GM21360 (cell line): ENCODE results near the gene IL1RL2.

ENCODE experiments used
- ATAC-seq: cut with Tn5 transposase; IDR thresholded peaks from one replicate; pipeline ENCODE4 v1.9.1; 2021; ENCODE audit warnings: mild to moderate bottlenecking, moderate library complexity; ENCODE audit not compliant: unreplicated experiment

Gene IL1RL2

GRCh38 chr2:102186791-102187495, at the start of gene IL1RL2:
Gene IL1RL2 (plus strand): TSS chr2:102187023. CDS start chr2:102187868, 845 bp downstream.
- ATAC-seq = no peak

GRCh38 chr2:102137138-102137537, 49.7 kb upstream of the IL1RL2 start:
- no peak for ATAC-seq

- ATAC-seq = no peak
Measured at GRCh38 chr2:102138331-102138730, 48.5 kb upstream of the IL1RL2 start.

GRCh38 chr2:102139851-102140250, 47.0 kb upstream of the IL1RL2 start:
- no peak for ATAC-seq

GRCh38 chr2:102140377-102140776, 46.4 kb upstream of the IL1RL2 start:
- ATAC-seq = no peak

GRCh38 chr2:102141011-102141943, 45.5 kb upstream of the IL1RL2 start:
- no peak for ATAC-seq

GRCh38 chr2:102141970-102142828, 44.6 kb upstream of the IL1RL2 start, which contains the start of gene IL1R1:
Gene IL1R1 (plus strand): TSS chr2:102142746. CDS start chr2:102157725, 14,979 bp downstream.
- ATAC-seq = no peak

- ATAC-seq = no peak
Measured at GRCh38 chr2:102142829-102143449, 43.9 kb upstream of the IL1RL2 start.

GRCh38 chr2:102143450-102143985, 43.3 kb upstream of the IL1RL2 start:
- no peak for ATAC-seq

- ATAC-seq = no peak
Measured at GRCh38 chr2:102144128-102144527, 42.7 kb upstream of the IL1RL2 start.

GRCh38 chr2:102145107-102145506, 41.7 kb upstream of the IL1RL2 start:
- ATAC-seq = no peak

- ATAC-seq = no peak
Measured at GRCh38 chr2:102145934-102146333, 40.9 kb upstream of the IL1RL2 start.

- ATAC-seq = no peak
Measured at GRCh38 chr2:102147935-102148334, 38.9 kb upstream of the IL1RL2 start.

- no peak for ATAC-seq
Measured at GRCh38 chr2:102149243-102149642, 37.6 kb upstream of the IL1RL2 start.

- ATAC-seq = no peak
Measured at GRCh38 chr2:102149644-102150455, 37.0 kb upstream of the IL1RL2 start.

GRCh38 chr2:102154364-102154763, 32.5 kb upstream of the IL1RL2 start:
- no peak for ATAC-seq

GRCh38 chr2:102154946-102155702, 31.7 kb upstream of the IL1RL2 start:
- ATAC-seq = no peak

GRCh38 chr2:102155703-102156515, 30.9 kb upstream of the IL1RL2 start:
- no peak for ATAC-seq
